Erythroblast (primary cell): ENCODE results near the gene SLX4IP.

Source experiments
- GATA1 ChIP-seq: IDR thresholded peaks from 2 replicates; pipeline ENCODE4 v1.6.1; 2011; ENCODE audit warnings: low read depth, mild to moderate bottlenecking, control low read depth, low read length, moderate library complexity
- POLR2A ChIP-seq: IDR thresholded peaks from 2 replicates; pipeline ENCODE4 v1.6.1; 2011; ENCODE audit warnings: mild to moderate bottlenecking, low read length

- TF ChIP-seq POLR2A (peak; percentile 46), GATA1 (no peak)
Measured at GRCh38 chr20:10447028-10447427, 11.9 kb downstream of the SLX4IP start.
